SK-N-SH (cell line): ENCODE data around the gene UPP2.

ENCODE experiments used
- EP300 ChIP-seq, 2 experiments: IDR thresholded peaks; 2 replicates each; pipeline versions ENCODE4 v1.4.0 to v1.6.1; 2012; ENCODE audit warnings: borderline replicate concordance in 1 of 2, low read depth in 1 of 2, low read length in 1 of 2
- FOXM1 ChIP-seq: IDR thresholded peaks from 2 replicates; pipeline ENCODE4 v1.4.0; 2012; ENCODE audit warnings: low read depth, mild to moderate bottlenecking
- MXI1 ChIP-seq: IDR thresholded peaks from 2 replicates; pipeline ENCODE4 v1.6.1; 2012; ENCODE audit warnings: mild to moderate bottlenecking, low read depth, low read length, improper control_type of control experiment
- RAD21 ChIP-seq: IDR thresholded peaks from 2 replicates; pipeline ENCODE4 v1.6.1; 2012; ENCODE audit warnings: mild to moderate bottlenecking, low read length
- RFX5 ChIP-seq: IDR thresholded peaks from 2 replicates; pipeline ENCODE4 v1.6.1; 2012; ENCODE audit warnings: mild to moderate bottlenecking, improper control_type of control experiment, low read length
- SMC3 ChIP-seq: IDR thresholded peaks from 2 replicates; pipeline ENCODE4 v1.6.1; 2012; ENCODE audit warnings: low read depth, low read length, improper control_type of control experiment
- TF ChIP-seq, protein P1 (sequence below): fragments of 200-600 bp; sonication (generic); IDR thresholded peaks from 2 replicates; pipeline ENCODE4 v1.6.1; 2017; ENCODE audit warnings: antibody characterized with exemption, mild to moderate bottlenecking, moderate library complexity
- TF ChIP-seq, protein P2 (sequence below): IDR thresholded peaks from 2 replicates; pipeline ENCODE4 v1.6.1; 2012; ENCODE audit warnings: mild to moderate bottlenecking, low read depth, low read length, moderate library complexity
- TF ChIP-seq, protein P3 (sequence below): fragments of 150-350 bp; IDR thresholded peaks from 2 replicates; pipeline ENCODE4 v1.6.1; 2016; ENCODE audit warnings: mild to moderate bottlenecking, low read depth, low read length
- TF ChIP-seq, protein P4 (sequence below): fragments of 150-350 bp; IDR thresholded peaks from 2 replicates; pipeline ENCODE4 v1.6.1; 2017; ENCODE audit warnings: antibody characterized with exemption, low read length, low read depth, borderline replicate concordance
- TF ChIP-seq, protein P5 (sequence below): IDR thresholded peaks from 2 replicates; pipeline ENCODE4 v1.4.0; 2012; ENCODE audit warnings: low read depth, borderline replicate concordance
- TF ChIP-seq, protein P6 (sequence below): IDR thresholded peaks from 2 replicates; pipeline ENCODE4 v1.4.0; 2012; ENCODE audit warnings: low read depth, borderline replicate concordance

DNA sequence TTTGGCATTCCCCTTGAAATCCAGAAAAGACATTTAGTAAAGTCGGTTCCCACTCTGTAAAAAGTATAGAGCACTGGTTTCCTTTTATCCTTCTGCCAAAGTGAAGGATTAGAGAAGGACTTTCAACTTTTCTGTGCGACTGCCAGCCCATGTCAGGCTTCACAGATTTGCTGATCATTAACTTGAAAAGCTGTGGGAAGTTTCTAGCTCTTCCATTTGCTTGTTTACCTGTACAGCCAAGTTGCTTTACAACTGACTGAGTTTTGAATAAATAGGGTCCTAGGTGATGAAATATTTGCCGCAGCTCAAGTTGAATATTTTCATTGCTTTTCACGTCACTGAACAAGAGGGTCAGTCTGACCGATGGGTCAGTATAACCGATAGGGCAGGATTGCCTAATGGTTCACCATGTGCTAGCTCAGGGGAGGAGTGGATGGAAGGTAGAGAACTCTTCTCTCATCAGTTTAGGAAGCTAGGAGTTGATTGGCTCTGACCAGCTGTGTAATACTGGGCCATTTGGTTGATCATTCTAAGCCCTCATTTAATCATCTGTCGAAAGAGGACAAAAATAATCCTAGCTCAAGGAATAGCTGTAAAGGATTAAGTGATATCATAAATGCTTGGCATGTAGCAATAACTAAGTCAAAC is 30.4 kb downstream of the UPP2 start:
- TF ChIP-seq EP300 (IDR thresholded peaks at IDR 0.05; ENCODE audit: borderline replicate concordance in 1 of 2, low read depth in 1 of 2, low read length in 1 of 2) (no peak), SMC3 (no peak), RAD21 (no peak), RFX5 (no peak), FOXM1 (no peak), MXI1 (no peak)
- TF ChIP-seq, protein P1, sequence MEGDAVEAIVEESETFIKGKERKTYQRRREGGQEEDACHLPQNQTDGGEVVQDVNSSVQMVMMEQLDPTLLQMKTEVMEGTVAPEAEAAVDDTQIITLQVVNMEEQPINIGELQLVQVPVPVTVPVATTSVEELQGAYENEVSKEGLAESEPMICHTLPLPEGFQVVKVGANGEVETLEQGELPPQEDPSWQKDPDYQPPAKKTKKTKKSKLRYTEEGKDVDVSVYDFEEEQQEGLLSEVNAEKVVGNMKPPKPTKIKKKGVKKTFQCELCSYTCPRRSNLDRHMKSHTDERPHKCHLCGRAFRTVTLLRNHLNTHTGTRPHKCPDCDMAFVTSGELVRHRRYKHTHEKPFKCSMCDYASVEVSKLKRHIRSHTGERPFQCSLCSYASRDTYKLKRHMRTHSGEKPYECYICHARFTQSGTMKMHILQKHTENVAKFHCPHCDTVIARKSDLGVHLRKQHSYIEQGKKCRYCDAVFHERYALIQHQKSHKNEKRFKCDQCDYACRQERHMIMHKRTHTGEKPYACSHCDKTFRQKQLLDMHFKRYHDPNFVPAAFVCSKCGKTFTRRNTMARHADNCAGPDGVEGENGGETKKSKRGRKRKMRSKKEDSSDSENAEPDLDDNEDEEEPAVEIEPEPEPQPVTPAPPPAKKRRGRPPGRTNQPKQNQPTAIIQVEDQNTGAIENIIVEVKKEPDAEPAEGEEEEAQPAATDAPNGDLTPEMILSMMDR: no peak
- TF ChIP-seq, protein P2, sequence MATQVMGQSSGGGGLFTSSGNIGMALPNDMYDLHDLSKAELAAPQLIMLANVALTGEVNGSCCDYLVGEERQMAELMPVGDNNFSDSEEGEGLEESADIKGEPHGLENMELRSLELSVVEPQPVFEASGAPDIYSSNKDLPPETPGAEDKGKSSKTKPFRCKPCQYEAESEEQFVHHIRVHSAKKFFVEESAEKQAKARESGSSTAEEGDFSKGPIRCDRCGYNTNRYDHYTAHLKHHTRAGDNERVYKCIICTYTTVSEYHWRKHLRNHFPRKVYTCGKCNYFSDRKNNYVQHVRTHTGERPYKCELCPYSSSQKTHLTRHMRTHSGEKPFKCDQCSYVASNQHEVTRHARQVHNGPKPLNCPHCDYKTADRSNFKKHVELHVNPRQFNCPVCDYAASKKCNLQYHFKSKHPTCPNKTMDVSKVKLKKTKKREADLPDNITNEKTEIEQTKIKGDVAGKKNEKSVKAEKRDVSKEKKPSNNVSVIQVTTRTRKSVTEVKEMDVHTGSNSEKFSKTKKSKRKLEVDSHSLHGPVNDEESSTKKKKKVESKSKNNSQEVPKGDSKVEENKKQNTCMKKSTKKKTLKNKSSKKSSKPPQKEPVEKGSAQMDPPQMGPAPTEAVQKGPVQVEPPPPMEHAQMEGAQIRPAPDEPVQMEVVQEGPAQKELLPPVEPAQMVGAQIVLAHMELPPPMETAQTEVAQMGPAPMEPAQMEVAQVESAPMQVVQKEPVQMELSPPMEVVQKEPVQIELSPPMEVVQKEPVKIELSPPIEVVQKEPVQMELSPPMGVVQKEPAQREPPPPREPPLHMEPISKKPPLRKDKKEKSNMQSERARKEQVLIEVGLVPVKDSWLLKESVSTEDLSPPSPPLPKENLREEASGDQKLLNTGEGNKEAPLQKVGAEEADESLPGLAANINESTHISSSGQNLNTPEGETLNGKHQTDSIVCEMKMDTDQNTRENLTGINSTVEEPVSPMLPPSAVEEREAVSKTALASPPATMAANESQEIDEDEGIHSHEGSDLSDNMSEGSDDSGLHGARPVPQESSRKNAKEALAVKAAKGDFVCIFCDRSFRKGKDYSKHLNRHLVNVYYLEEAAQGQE: no peak
- TF ChIP-seq, protein P3, sequence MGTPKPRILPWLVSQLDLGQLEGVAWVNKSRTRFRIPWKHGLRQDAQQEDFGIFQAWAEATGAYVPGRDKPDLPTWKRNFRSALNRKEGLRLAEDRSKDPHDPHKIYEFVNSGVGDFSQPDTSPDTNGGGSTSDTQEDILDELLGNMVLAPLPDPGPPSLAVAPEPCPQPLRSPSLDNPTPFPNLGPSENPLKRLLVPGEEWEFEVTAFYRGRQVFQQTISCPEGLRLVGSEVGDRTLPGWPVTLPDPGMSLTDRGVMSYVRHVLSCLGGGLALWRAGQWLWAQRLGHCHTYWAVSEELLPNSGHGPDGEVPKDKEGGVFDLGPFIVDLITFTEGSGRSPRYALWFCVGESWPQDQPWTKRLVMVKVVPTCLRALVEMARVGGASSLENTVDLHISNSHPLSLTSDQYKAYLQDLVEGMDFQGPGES: no peak
- TF ChIP-seq, protein P4, sequence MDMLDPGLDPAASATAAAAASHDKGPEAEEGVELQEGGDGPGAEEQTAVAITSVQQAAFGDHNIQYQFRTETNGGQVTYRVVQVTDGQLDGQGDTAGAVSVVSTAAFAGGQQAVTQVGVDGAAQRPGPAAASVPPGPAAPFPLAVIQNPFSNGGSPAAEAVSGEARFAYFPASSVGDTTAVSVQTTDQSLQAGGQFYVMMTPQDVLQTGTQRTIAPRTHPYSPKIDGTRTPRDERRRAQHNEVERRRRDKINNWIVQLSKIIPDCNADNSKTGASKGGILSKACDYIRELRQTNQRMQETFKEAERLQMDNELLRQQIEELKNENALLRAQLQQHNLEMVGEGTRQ: no peak
- TF ChIP-seq, protein P5, sequence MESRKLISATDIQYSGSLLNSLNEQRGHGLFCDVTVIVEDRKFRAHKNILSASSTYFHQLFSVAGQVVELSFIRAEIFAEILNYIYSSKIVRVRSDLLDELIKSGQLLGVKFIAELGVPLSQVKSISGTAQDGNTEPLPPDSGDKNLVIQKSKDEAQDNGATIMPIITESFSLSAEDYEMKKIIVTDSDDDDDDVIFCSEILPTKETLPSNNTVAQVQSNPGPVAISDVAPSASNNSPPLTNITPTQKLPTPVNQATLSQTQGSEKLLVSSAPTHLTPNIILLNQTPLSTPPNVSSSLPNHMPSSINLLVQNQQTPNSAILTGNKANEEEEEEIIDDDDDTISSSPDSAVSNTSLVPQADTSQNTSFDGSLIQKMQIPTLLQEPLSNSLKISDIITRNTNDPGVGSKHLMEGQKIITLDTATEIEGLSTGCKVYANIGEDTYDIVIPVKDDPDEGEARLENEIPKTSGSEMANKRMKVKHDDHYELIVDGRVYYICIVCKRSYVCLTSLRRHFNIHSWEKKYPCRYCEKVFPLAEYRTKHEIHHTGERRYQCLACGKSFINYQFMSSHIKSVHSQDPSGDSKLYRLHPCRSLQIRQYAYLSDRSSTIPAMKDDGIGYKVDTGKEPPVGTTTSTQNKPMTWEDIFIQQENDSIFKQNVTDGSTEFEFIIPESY: no peak
- TF ChIP-seq, protein P6, sequence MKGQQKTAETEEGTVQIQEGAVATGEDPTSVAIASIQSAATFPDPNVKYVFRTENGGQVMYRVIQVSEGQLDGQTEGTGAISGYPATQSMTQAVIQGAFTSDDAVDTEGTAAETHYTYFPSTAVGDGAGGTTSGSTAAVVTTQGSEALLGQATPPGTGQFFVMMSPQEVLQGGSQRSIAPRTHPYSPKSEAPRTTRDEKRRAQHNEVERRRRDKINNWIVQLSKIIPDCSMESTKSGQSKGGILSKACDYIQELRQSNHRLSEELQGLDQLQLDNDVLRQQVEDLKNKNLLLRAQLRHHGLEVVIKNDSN: no peak
